ENCODE measurements around the gene PRDM15. TPM values are rescaled to one million over a fixed set of nuclear protein-coding genes. Genes with fewer than 3 reads are reported as not detected.

The PRDM15 gene
- total RNA-seq, 1 experiment from 2014 or later = 9.9 TPM

GRCh38 chr21:41917531-41917930, 38.4 kb upstream of the PRDM15 start:
- Histone ChIP-seq H3K4me2 (ENCODE audit: insufficient read depth, insufficient read length, low read length) (no peak overlapping the region), H3K79me1 (ENCODE audit: insufficient read depth, low read depth, low read length, poor library complexity, severe bottlenecking) (no peaks in the 10 kb centered on the region), H3K4me1 (ENCODE audit: insufficient read depth, low read length) (no peaks in the 10 kb centered on the region), H3K27me3 (ENCODE audit: insufficient read depth, low read length) (no peaks in the 10 kb centered on the region), H4K20me1 (ENCODE audit: control insufficient read depth, insufficient read depth, insufficient read length) (no peaks in the 10 kb centered on the region), H3K9ac (ENCODE audit: extremely low read depth, insufficient read length, low read length) (no peak overlapping the region), H3K14ac (ENCODE audit: insufficient read depth, low read length) (no peak overlapping the region), H2BK5ac (ENCODE audit: insufficient read length, low read length) (no peak overlapping the region), H4K8ac (replicated peaks; ENCODE audit: insufficient read length, low read depth, low read length) (no peak overlapping the region), H3K23me2 (ENCODE audit: insufficient read length, low read depth, low read length, poor library complexity, severe bottlenecking) (no peaks in the 10 kb centered on the region), H4K5ac (ENCODE audit: insufficient read length, low read depth, low read length) (no peak overlapping the region), H2BK20ac (ENCODE audit: low read depth, low read length, poor library complexity, severe bottlenecking) (no peak overlapping the region), H3K79me2 (ENCODE audit: insufficient read depth, low read length) (no peaks in the 10 kb centered on the region), H2BK15ac (ENCODE audit: low read depth, low read length) (no peak overlapping the region), H3K23ac (ENCODE audit: insufficient read length, low read depth, low read length) (no peak overlapping the region), H3K9me3 (ENCODE audit: control insufficient read depth, low read depth, low read length) (no peaks in the 10 kb centered on the region), H3T11ph (ENCODE audit: low read length) (no peak overlapping the region), H4K91ac (ENCODE audit: insufficient read length, low read depth, low read length) (no peak overlapping the region), H3K18ac (ENCODE audit: insufficient read length, low read depth, low read length) (no peak overlapping the region), H2AFZ (ENCODE audit: low read length) (no peak overlapping the region), H3K27ac (ENCODE audit: insufficient read length, low read depth, low read length) (no peak overlapping the region), H2AK5ac (ENCODE audit: insufficient read length, low read length) (no peak overlapping the region), H3K4ac (ENCODE audit: low read depth, low read length) (no peak overlapping the region), H2BK120ac (ENCODE audit: low read depth, low read length, poor library complexity, severe bottlenecking) (no peak overlapping the region), H3K56ac (ENCODE audit: insufficient read length, low read depth, low read length) (no peak overlapping the region), H2BK12ac (ENCODE audit: insufficient read length, low read depth, low read length) (no peak overlapping the region)
- no peak for TF ChIP-seq CTCF (conservative IDR thresholded peaks at IDR 0.05)
- Mint-ChIP-seq H3K4me3 (no peak overlapping the region), H3K36me3 (ENCODE audit: insufficient read depth in 1 of 3, low read depth in 3 of 3) (peaks cover 6 to 28% (median 19%) of the 10 kb centered on the region in 3 experiments; a peak in 5 of 7 replicates), H3K9me3 (no peaks in the 10 kb centered on the region; a peak in 1 of 5 replicates), H3K27me3 (ENCODE audit: low read depth) (no peaks in the 10 kb centered on the region), H3K4me1 (no peaks in the 10 kb centered on the region), H3K27ac (peak overlapping the region in 1 of 3 experiments; percentile 44; a peak in 1 of 7 replicates)
- DNase-seq = no peak
- no CpG with 5 or more reads among the region's 4 CpGs for WGBS (ENCODE audit: extremely low coverage, insufficient read length, low lambda C conversion rate)

Data from H9 (cell line).